T-helper 9 cell (primary cell): ENCODE measurements around the gene N4BP2.
A peak's percentile ranks its signal among the peaks of the same experiment; 100 is the strongest.

ENCODE experiments used
- DNase-seq: peaks from one replicate; pipeline ENCODE4 v3.0.0-alpha.2; 2020

Gene N4BP2

DNA sequence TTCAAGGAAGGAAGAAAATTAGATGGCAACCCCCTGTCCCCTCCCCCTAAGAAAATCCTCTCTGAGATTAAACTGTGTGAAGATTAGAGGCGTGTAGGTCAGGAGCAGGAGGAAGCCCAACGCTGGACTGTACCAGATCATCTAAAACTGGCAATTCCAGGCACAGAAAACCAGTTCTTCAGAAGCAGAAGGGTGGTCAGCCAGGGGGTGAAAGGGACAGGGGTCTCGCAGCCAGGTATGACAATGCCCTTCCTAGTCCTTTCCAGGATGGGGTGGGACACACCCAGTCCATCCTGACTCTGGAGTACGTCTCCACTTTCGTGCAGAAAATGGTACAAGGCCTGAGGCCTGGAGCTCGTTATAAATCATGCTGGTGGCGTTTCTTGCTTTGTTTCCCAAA, 136.9 kb downstream of the N4BP2 start:
- no peak for DNase-seq

DNA sequence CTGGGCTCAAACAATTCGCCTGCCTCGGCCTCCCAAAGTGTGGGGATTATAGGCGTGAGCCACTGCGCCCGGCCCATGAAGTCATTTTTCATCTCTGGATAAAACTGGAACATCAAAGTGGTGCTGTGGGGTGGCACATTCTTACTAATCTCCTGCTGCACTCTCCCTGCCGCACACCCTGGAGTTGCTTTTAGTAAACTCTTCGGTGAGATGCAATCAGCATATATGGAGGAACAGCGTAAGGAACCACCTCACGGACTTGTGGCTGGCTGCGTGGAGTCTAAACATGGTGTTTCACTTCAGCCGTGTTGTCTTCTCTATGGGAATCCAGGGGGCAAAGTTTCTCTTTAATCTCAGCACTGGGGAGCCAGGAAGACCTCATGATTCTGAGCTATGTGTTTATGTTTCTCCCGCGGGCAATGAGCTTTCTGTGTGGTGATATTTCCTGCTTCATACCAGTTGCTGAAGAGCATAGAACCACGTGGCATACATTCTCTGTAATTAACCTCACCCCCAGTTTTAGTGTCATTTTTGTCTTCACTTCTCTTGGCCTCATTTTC, 138.0 kb downstream of the N4BP2 start:
- DNase-seq = no peak

DNA sequence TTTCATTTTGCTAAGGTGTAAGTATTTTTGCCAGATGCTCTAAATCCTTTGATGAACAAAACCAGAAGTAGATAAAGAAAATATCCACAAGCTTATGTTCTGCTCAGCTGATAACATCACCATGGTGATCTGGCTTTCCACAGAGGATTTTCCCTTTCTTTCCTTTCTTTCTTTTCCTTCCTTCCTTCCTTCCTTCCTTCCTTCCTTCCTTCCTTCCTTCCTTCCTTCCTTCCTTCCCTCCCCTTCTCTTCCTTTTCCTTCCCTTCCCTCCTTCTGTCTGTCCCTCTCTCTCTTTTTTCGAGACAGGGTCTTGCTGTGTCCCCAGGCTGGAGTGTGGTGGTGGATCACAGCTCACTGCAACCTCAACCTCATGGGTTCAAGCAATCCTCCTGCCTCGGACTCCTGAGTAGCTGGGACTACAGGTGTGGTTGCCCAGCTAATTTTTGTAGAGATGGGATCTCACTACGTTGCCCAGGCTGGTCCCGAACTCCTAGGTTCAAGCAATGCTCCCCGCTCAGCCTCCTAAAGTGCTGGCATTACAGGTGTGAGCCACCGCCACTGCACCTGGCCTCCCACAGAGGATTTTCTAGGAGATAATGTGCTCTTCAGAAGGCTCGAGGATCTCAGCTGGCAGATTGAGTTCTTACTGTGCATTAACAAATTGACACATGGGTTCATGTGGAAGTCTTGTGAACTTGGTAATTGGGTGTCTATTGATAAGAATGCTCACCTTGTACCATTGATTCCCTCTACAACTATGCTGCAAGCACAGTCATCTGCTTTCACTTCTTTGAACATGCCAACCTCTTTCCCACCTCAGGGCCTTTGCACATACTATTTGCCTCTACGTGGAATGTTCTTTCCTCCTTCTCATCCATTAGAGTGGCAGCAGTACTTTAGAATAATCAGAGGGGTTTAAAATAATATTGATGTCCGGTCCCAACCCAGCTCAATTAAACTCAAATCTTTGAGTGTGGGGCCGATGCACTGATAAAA, 138.8 kb downstream of the N4BP2 start:
- no peak for DNase-seq

DNA sequence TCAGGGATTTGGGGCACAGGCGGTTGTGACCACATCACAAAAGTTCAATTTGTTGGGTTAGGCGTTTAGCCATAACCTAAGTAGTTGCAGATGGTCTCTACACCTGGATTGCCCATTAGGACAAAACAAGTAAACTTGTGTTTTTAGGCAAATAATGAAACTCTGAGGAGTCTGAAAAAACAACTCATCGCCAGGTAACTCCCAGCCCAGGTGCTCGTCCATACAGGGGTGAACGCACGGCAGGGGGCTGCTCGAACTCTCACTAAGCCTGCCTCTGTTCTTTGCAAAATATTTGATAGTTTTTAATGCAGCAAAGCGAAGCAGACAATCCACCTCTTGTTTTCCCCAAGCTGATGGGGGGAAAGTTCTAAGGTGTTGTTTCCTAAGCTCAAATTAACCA, 139.6 kb downstream of the N4BP2 start:
- no peak for DNase-seq

DNA sequence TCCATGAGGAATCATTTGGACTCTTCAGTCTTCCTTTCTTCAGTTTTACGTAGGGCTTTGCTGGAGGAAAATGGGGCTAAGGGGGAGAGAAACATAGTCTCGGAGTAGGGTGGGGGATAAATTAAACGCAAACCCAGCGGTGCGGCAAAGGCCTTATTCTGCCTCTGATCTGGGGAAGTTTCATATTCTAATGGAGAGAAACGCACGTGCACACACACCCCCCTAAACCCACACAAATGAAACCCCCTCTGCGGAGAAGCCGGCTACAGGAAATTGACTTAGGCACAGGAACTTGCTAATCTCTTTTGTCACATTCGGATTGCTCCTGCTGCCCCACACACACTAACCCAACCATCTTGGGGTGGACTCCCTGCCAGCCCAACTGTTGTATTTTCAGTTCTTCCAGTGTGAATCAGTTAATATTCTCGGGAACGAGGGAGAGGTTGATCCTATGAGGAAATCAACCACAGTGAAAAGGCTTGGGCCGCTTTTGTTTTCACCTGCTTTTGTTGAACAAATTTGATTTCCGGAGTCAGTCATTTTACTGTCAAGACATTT, 140.2 kb downstream of the N4BP2 start, which contains the start of gene RHOH:
RHOH (plus strand) TSS at position 308 of the 558 bp plus-strand sequence. CDS start 46,356 bp downstream, outside the sequence.
- peak; percentile 61 for DNase-seq

DNA sequence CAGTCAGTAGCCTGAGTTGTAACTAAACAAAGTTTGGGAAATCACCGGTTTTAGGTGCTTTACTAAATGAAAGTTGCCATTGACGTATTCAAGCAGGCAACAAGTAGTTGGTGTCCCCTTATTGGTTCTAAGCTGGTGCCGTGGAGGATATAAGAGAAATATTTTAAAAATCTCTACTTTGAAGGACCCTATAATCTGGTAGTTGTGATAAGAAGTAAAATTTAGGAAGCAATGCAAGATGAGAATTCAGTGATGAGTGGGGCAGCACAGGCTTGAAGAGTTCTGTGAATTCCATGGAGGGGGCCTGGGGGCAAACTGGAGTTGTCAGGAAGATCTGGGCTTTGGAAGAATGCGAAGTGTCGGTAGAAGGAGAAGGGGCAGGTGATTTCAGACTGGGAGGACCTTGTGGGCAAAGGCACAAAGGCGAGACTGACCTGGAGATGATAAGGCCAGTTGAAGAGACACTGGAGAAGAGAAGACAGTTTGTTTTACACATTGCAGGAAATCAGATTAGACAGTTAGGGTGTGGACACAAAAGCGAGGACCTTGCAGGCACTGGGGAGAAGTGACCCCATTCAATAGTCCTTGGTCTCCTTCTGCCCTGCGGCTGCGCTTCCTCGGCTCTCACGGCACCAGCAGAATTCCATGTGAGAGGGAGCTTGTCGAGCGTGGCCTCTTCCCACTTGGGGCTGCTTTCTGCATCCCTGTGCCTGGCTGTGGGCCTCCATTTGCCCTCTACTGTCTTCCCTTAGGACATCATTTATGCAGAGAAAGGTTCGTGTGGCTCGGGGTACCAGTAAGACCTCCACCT, 141.4 kb downstream of the N4BP2 start:
- DNase-seq = no peak

DNA sequence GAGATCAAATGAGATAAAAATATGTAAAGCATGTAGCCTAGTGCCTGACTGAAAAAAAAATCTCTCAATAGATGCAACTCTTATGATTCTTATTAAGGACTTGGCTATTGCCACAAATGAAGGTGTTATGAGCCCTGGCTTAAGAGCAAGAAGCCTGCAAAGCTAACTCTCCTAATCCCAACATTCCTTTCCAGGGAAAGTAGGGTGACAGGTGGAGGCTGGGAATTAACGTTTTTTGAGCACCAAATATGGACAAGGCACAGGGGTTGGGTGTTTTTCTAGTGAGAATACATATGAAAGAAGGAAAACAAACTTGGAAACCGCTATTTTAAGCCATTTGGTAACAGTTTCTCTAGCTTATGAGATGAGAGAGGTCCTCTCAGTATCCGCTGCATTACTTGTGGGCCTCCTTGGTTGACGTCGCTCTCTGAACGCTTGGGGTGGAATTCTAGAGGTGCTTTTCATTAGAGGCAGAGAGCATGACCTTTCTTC, 142.6 kb downstream of the N4BP2 start:
- DNase-seq = no peak

DNA sequence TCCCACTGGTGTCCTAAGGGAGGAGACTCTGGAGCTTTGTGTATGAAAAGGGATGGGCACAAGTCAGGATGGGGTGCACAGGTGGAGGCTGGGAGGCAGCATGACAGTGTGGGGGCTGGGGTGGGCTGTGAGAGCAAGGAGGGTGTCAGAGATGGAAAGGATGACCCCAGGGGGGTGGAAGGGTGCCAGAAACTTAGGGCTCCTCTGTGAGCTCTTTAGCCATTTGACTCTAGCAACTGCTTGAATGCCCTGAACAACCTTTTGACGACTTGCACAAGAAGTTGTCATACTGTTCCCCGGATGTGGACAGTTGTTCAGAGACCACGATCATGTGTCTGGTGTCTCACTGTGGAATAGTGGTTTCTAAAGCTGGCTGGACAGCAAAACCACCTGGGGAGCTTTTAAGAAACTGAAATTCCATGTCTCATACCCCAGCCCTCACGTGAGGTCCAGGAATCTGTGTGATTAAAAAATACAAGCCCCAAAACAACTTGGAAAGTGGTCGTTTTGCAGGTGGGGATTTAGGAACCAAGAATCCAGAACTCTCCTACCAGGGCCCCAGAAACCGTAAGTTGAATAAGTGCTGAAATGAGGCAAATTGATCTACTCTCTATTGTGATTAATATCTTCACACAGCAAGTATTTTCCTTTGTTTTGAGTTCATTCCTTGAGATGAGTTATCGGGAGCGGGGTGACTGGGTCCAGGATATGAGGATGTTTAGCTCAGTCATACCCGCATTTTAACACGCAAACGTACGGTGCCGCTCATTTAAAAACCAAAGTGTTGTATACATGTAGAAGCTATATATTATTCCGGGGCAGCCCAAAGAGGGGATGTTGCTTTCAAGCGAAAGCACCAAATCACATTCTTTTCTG, 143.6 kb downstream of the N4BP2 start:
- DNase-seq = no peak

DNA sequence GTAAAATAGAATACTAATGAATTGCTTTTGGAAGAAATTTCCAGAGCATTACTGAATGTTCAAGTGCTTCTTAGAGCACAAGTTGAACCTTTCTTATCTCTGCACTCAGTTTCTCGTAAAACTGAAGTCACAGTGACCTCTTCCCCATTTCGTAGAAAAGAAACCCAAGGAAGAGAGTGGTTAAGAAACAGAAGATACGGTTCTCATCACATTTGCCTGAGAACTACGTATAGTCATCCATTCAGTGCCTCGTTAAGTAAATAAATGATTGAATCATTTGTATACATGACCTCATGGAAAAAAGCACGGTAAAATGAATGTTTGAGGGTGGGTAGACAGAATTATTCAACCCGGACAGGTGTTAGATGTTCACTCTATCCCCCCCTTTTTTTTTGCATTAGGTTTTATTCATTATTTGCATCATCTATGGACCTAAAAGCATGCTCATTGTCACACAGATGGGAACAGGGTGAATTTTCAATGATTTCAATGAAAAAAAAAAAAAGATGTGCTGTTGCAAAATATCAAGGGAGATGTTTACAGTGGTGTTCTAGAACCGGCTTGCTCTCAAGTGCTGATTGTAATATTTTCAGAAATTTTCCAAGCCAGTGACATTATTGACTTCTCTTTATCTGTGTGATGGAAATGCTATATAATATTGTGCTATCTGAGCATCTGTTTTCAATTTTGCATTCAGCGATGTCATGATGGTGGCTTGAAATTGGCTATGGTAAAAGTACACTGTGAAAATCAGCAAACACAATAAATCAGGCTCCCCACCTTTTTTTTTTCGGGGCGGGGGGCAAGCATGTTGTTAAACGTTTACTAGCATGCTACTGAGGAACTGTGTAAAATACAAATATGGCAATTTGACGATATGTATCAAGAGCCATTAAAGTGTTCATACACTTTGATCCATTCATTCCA, 144.5 kb downstream of the N4BP2 start:
- no peak for DNase-seq

DNA sequence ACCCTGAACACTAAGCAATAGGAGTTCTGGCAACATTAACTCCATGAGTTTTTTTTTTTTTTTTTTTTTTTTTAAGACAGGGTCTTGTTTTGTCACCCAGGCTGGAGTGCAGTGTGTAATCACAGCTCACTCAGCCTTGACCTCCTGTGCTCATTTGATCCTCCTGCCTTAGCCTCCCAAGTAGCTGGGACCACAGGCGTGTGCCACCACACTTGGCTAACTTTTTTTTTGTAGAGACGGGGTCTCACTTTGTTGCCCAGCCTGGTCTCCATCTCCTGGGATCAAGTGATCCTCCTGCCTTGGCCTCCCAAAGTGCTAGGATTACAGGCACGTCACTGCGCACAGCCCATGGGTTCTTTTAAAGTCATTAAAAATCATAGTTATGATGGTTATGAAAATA, 145.2 kb downstream of the N4BP2 start:
- no peak for DNase-seq

DNA sequence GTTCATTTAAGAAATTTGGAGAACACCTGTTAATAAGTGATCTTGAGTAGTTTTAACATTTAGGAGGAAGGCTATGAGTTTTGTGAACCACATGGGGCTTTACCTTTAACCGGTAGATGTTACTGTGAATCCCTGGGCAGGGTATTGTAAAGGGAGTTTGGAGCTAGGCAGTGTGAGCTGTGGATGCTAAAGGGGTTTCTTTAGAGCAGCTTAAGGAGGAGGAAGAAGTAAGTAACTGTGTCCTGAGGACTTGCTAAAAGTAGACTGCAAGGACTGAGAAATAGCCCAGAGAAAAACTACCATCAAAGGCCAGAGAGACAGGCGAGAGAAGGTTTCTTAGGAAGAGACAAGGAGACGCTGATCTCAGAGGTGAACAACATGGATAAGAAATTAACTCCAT, 145.8 kb downstream of the N4BP2 start:
- DNase-seq = no peak

DNA sequence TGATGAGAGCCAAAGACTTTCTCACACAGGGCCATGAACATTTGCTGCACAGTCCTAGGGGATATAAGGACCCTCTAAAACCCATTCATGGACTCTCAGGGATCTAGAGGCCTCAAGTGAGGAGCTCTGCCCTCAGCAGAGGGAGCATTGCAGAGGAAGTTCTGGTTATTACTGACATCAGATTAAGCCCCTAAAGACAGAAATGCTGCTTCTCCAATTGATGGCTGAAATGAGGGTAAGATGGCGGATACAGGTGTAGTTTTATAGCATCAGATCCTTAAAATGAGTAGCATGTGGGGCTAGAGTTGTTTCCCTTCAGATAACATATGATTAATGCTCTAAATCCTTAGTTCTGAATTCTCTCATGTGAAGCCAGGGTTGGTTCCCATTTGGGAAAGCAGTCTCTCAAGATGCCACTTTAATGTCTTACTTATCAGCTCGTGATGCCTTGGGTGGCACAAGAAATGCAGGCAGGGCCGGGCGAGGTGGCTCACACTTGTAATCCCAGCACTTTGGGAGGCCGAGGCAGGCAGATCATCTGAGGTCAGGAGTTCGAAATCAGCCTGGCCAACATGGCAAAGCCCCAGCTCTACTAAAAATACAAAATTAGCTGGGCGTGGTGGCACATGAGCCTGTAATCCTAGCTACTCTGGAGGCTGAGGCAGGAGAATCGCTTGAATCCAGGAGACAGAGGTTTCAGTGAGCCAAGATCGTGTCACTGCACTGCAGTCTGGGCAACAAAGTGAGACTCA, 148.0 kb downstream of the N4BP2 start:
- no peak for DNase-seq

DNA sequence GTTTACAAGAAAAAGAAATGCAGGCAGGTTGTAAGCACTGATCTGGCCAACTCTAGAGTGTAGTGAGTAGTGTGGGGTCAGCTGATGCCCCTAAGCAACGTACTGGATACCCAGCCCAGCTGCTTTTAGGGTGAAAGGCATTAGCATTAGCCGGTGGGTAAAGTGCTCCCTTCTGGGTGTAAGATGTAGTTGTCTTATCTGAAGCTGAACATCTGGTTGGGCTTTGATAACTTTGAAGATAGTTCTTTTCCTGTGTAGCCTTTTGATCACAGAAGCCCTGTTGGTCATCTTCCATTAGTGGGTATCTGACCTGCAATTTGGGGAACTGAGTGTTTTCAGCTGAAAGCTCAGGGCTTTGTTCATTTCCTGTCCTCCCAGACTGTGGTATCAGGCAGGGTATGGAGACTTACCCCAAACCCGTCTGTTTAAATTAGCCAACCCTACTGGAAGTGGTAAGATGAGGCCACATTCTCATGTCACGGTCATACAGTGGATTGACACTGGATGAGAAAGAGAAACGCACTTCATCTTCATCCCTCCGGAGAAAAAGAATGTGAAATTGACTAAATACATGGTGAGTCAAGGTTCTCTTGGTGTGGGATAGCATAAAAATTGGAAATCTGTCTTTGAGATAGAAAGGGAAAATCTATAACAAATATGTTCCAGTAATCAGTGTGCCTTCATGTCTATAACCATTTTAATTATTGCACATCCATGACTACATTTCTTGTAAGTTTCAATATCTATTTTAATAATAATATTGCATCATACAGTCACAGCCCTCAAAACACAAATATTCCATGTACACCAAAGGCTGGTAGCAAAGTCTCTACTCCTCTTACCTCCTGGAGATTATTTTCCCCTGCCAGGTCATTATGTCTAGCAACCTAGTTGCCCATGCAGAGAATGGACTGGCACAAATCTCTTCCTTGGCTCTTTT, 148.9 kb downstream of the N4BP2 start:
- no peak for DNase-seq

DNA sequence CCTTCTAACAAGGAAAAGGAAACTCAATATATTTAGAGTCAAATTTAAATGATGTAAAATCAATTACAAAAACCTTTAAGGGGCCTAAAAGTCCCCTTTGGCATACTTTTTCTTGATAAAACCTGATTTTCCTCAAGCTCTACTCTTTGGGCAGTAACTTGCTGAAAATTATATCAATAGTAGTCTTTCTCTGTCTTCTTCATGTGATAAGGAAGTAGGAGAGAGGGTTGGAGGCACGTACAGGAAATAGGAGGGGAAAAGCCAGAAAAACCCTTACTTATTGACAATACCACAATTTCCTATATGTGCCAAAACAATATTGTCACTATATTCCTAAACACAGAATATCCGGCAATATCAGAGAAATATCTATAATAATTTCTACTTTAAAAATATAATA, 149.8 kb downstream of the N4BP2 start:
- no peak for DNase-seq
